Neural crest cell (in vitro differentiated cells): Measurements from ENCODE around the gene CALML5. TPM values are rescaled to one million over a fixed set of nuclear protein-coding genes. Genes with fewer than 3 reads are reported as not detected.
A peak's percentile ranks its signal among the peaks of the same experiment; 100 is the strongest.
"Not testable (repeated sequence)": the region's sequence is repeated elsewhere in the genome, so short reads cannot be mapped to it uniquely, and the experiment has no call there.

ENCODE experiments used
- DNase-seq: peaks from one replicate; pipeline ENCODE4 v3.0.0; 2021; ENCODE audit warnings: low read depth, mixed read lengths, low spot score
- H3K27ac Mint-ChIP-seq: one replicate; pipeline ENCODE4 v1.8.0; 2021; ENCODE audit warnings: mild to moderate bottlenecking, mixed read lengths; ENCODE audit not compliant: unreplicated experiment
- H3K27me3 Mint-ChIP-seq: 2 replicates; pipeline ENCODE4 v1.8.0; 2021; ENCODE audit warnings: low read depth, mild to moderate bottlenecking, mixed read lengths
- H3K36me3 Mint-ChIP-seq: 2 replicates; pipeline ENCODE4 v1.8.0; 2021; ENCODE audit warnings: low read depth, mild to moderate bottlenecking, mixed read lengths
- H3K4me1 Mint-ChIP-seq: 2 replicates; pipeline ENCODE4 v1.8.0; 2021; ENCODE audit warnings: mixed read lengths
- H3K4me3 Mint-ChIP-seq: one replicate; pipeline ENCODE4 v1.8.0; 2021; ENCODE audit warnings: mild to moderate bottlenecking, mixed read lengths
- H3K9me3 Mint-ChIP-seq: 2 replicates; pipeline ENCODE4 v1.8.0; 2021; ENCODE audit warnings: mixed read lengths
- total RNA-seq: library from RNA; stranded (reverse); gene quantifications from 2 replicates; pipeline ENCODE4 v1.2.1, GENCODE V29; 2021
- TF ChIP-seq, protein P1 (sequence below): fragments of 200-600 bp; sonication (generic); conservative IDR thresholded peaks from 2 replicates; pipeline ENCODE4 v1.5.0; 2021; ENCODE audit warnings: antibody characterized with exemption, mild to moderate bottlenecking

CALML5 gene
- total RNA-seq, 1 donor from 2014 or later: not detected

- DNase-seq: no peak
- peaks cover 6% of the 10 kb centered on the region for H3K27me3 Mint-ChIP-seq
- H3K4me3 Mint-ChIP-seq: no peak overlapping the region
Observed at GRCh38 chr10:5479481-5480161, 19.7 kb downstream of the CALML5 start.

GRCh38 chr10:5478694-5479305, 20.6 kb downstream of the CALML5 start:
- no peak for DNase-seq
- peaks cover 6% of the 10 kb centered on the region for H3K27me3 Mint-ChIP-seq
- TF ChIP-seq, protein P1, sequence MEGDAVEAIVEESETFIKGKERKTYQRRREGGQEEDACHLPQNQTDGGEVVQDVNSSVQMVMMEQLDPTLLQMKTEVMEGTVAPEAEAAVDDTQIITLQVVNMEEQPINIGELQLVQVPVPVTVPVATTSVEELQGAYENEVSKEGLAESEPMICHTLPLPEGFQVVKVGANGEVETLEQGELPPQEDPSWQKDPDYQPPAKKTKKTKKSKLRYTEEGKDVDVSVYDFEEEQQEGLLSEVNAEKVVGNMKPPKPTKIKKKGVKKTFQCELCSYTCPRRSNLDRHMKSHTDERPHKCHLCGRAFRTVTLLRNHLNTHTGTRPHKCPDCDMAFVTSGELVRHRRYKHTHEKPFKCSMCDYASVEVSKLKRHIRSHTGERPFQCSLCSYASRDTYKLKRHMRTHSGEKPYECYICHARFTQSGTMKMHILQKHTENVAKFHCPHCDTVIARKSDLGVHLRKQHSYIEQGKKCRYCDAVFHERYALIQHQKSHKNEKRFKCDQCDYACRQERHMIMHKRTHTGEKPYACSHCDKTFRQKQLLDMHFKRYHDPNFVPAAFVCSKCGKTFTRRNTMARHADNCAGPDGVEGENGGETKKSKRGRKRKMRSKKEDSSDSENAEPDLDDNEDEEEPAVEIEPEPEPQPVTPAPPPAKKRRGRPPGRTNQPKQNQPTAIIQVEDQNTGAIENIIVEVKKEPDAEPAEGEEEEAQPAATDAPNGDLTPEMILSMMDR: no peak
- no peak overlapping the region for H3K4me3 Mint-ChIP-seq
- H3K9me3 Mint-ChIP-seq: peaks cover 2% of the 10 kb centered on the region
- H3K36me3 Mint-ChIP-seq: no peaks in the 10 kb centered on the region
- no peaks in the 10 kb centered on the region for H3K4me1 Mint-ChIP-seq
- H3K27ac Mint-ChIP-seq: no peak overlapping the region

More at GRCh38 chr10:5479481-5480161, 19.7 kb downstream of the CALML5 start:
- Mint-ChIP-seq H3K9me3 (peaks cover 2% of the 10 kb centered on the region), H3K4me1 (no peaks in the 10 kb centered on the region), H3K36me3 (no peaks in the 10 kb centered on the region), H3K27ac (peak overlapping the region; percentile 6)
- TF ChIP-seq, protein P1: no peak

GRCh38 chr10:5477948-5478693, 21.2 kb downstream of the CALML5 start:
- H3K27me3 Mint-ChIP-seq: peaks cover 6% of the 10 kb centered on the region
- DNase-seq: no peak
- H3K9me3 Mint-ChIP-seq: peaks cover 2% of the 10 kb centered on the region
- no peaks in the 10 kb centered on the region for H3K36me3 Mint-ChIP-seq
- no peak overlapping the region for H3K4me3 Mint-ChIP-seq
- no peaks in the 10 kb centered on the region for H3K4me1 Mint-ChIP-seq
- no peak overlapping the region for H3K27ac Mint-ChIP-seq
- TF ChIP-seq, protein P1: no peak

DNA sequence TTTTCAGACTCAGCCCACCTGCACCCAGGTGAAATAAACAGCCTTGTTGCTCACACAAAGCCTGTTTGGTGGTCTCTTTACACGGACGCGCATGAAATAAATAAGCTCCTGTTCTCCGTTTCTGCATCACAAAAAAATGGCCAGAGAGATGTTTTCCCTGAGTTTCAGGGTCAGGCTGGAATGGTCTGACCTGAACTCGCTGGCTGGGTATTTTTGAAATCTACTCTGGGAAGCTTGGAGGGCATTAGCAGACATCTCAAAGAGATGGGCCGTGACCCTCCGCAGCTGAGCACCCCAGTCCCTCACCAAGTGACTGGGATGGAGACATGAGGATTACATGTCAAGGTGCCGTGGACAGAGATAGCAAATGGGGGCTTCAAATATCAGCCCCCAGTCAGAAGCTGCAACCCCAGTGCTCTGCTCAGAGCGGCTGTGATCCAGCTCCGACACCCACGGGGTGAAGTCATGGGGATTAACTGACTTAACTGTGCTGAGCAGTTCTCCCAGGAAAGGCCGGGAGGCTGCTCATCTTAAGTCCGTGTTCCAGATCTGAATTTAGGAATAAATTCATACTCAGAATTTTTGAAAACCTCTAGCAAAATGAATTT, 22.3 kb downstream of the CALML5 start:
- no peaks in the 10 kb centered on the region for H3K9me3 Mint-ChIP-seq
- no peak overlapping the region for H3K27ac Mint-ChIP-seq
- H3K27me3 Mint-ChIP-seq: peaks cover 6% of the 10 kb centered on the region
- H3K36me3 Mint-ChIP-seq: no peaks in the 10 kb centered on the region
- H3K4me1 Mint-ChIP-seq: no peaks in the 10 kb centered on the region
- DNase-seq: no peak
- no peak overlapping the region for H3K4me3 Mint-ChIP-seq
- TF ChIP-seq, protein P1: no peak

GRCh38 chr10:5475974-5476807, 23.2 kb downstream of the CALML5 start:
- not testable (repeated sequence) for H3K36me3 Mint-ChIP-seq, H3K4me1 Mint-ChIP-seq, DNase-seq, H3K27me3 Mint-ChIP-seq, H3K9me3 Mint-ChIP-seq, H3K4me3 Mint-ChIP-seq
- peak overlapping the region; percentile 48 for H3K27ac Mint-ChIP-seq

- H3K27me3 Mint-ChIP-seq, DNase-seq, H3K4me1 Mint-ChIP-seq, H3K27ac Mint-ChIP-seq, H3K36me3 Mint-ChIP-seq, H3K9me3 Mint-ChIP-seq, H3K4me3 Mint-ChIP-seq: not testable (repeated sequence)
Observed at GRCh38 chr10:5475088-5475487, 24.3 kb downstream of the CALML5 start.

GRCh38 chr10:5474642-5475041, 24.7 kb downstream of the CALML5 start:
- not testable (repeated sequence) for H3K27me3 Mint-ChIP-seq

More at GRCh38 chr10:5474642-5475041, 24.7 kb downstream of the CALML5 start:
- not testable (repeated sequence) for DNase-seq, H3K27ac Mint-ChIP-seq, H3K9me3 Mint-ChIP-seq, H3K4me3 Mint-ChIP-seq, H3K4me1 Mint-ChIP-seq, H3K36me3 Mint-ChIP-seq
